ENCODE measurements around the gene PI4KA.
"Not testable (repeated sequence)": the region's sequence is repeated elsewhere in the genome, so short reads cannot be mapped to it uniquely, and the experiment has no call there.

Gene PI4KA

DNA sequence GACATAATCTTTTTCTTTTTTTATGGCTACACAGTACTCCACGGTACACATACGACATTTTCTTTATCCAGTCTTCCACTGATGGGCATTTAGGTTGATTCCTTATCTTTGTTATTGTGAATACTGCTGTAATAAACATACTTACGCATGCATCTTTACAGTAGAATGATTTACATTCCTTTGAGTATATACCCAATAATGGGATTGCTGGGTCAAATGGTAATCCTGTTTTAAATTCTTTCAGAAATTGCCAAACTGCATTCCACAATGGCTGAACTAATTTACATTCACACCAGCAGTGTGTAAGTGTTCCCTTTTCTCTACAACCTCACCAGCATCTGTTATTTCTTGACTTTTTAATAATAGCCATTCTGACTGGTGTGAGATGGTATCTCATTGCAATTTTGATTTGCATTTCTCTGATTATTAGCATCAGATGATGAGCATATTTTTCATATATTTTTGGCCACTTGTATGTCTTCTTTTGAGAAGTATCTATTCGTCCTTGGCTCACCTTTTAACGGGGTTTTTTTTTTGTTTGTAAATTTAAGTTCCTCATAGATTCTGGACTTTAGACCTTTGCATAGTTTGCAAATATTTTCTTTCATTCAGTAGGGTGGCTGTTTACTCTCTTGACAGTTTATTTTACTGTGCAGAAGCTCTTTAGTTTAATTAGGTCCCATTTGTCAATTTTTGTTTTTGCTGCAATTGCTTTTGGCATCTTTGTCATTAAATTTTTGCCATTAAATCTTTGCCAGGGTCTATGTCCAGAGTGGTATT is 32.0 kb downstream of the PI4KA start:
- 83 to 100% methylated on average over 1 to 2 of the region's 5 CpGs for WGBS, 2 experiments (ENCODE audit: insufficient coverage in 2 of 2)
- H3K4me3 ChIP-seq (ENCODE audit: extremely low read depth, insufficient read depth, low read length, poor library complexity, severe bottlenecking); H3K9me3 ChIP-seq (ENCODE audit: control insufficient read depth, low read length); H3K4me1 ChIP-seq (ENCODE audit: control insufficient read depth, insufficient read depth, low read length, poor library complexity, severe bottlenecking); H3K27ac ChIP-seq (ENCODE audit: low read depth, low read length, severe bottlenecking): not testable (repeated sequence)
- peaks cover 21% of the 10 kb centered on the region for H3K36me3 ChIP-seq (ENCODE audit: control insufficient read depth, insufficient read depth, low read length)

DNA sequence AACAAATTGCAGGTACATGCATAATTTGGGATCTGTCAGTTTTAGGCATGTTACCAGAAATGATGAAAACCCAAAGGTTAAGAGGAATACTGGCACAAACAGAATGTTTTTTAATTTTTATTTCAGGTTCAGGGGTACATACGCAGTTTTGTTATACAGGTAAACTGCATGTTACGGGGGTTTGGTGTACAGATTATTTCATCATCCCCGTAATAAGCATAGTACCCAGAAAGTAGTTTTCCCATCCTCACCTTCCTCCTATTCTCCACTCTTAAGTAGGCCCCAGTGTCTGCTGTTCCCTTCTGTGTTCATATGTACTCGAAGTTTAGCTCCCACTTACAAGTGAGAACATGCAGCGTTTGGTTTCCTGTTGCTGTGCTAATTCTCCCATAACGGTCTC is 33.0 kb downstream of the PI4KA start:
- Histone ChIP-seq H3K27ac (ENCODE audit: low read depth, low read length, severe bottlenecking) (no peak overlapping the region), H3K4me3 (ENCODE audit: extremely low read depth, insufficient read depth, low read length, poor library complexity, severe bottlenecking) (no peak overlapping the region), H3K4me1 (ENCODE audit: control insufficient read depth, insufficient read depth, low read length, poor library complexity, severe bottlenecking) (no peaks in the 10 kb centered on the region), H3K36me3 (ENCODE audit: control insufficient read depth, insufficient read depth, low read length) (peaks cover 21% of the 10 kb centered on the region), H3K9me3 (ENCODE audit: control insufficient read depth, low read length) (no peaks in the 10 kb centered on the region)
- 93 to 96% methylated on average over 4 to 6 of the region's 6 CpGs for WGBS, 2 experiments (ENCODE audit: insufficient coverage in 2 of 2)

DNA sequence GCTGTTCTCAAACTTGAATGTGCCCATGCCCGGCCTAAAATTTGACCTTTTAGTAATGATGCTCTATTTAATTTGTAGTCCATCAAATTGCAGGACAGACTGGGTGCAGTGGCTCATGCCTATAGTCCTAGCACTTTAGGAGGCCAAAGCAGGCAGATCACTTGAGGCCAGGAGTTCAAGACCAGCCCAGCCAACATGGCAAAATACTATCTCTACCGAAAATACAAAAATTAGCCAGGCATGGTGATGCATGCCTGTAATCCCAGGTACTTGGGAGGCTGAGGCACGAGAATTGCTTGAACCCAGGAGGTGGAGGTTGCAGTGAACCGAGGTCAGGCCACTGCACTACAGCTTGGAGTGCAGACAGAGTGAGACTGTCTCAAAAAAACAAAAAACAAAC is 33.4 kb downstream of the PI4KA start:
- H3K4me1 ChIP-seq (ENCODE audit: control insufficient read depth, insufficient read depth, low read length, poor library complexity, severe bottlenecking); H3K9me3 ChIP-seq (ENCODE audit: control insufficient read depth, low read length); H3K27ac ChIP-seq (ENCODE audit: low read depth, low read length, severe bottlenecking); H3K4me3 ChIP-seq (ENCODE audit: extremely low read depth, insufficient read depth, low read length, poor library complexity, severe bottlenecking): not testable (repeated sequence)
- peaks cover 19% of the 10 kb centered on the region for H3K36me3 ChIP-seq (ENCODE audit: control insufficient read depth, insufficient read depth, low read length)
- 93 to 100% methylated on average over 1 to 2 of the region's 4 CpGs for WGBS, 2 experiments (ENCODE audit: insufficient coverage in 2 of 2)

DNA sequence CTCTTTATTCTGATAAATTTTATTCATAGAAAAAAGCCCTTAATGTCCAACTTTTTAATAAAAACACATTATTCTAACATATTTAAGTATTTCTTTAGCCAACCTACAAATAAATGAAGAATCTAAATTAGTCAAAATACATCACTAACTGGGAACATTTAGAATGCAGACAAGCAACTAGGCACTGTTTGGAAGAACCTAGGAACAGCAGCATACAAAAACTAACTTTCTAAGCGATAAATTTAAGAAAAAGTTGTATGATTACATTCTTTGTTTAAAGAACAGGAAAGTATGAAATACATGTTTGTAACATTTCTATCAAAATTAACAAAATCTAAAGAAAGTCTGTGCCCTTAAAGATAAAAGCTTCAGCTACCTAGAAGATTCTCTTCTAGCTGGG is 35.3 kb downstream of the PI4KA start:
- WGBS, 2 experiments (ENCODE audit: insufficient coverage in 2 of 2), result no CpG with 5 or more reads among the region's 1 CpG
- H3K4me1 ChIP-seq (ENCODE audit: control insufficient read depth, insufficient read depth, low read length, poor library complexity, severe bottlenecking), result no peaks in the 10 kb centered on the region
- no peak overlapping the region for H3K27ac ChIP-seq (ENCODE audit: low read depth, low read length, severe bottlenecking)
- H3K9me3 ChIP-seq (ENCODE audit: control insufficient read depth, low read length), result no peaks in the 10 kb centered on the region
- no peak overlapping the region for H3K4me3 ChIP-seq (ENCODE audit: extremely low read depth, insufficient read depth, low read length, poor library complexity, severe bottlenecking)
- H3K36me3 ChIP-seq (ENCODE audit: control insufficient read depth, insufficient read depth, low read length), result peaks cover 34% of the 10 kb centered on the region

DNA sequence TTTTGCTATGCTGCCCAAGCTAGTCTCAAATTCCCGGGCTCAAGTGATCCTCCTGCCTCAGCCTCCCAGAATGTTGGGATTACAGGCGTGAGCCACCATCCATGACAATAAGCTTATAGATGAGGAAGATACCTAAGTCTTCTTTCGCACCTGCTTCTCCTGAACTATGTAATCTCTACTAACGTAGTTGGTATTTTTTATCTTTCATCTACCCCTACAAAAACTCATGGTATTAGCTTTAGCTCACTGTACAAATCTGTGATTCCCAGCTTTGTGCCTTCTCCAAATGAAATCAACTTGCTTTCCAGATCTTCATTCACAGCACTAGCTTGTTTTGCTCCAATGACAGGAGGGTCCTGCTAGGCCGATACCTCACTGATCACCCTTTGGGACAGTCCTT is 36.4 kb downstream of the PI4KA start:
- peaks cover 40% of the 10 kb centered on the region for H3K36me3 ChIP-seq (ENCODE audit: control insufficient read depth, insufficient read depth, low read length)
- no peak overlapping the region for H3K4me3 ChIP-seq (ENCODE audit: extremely low read depth, insufficient read depth, low read length, poor library complexity, severe bottlenecking)
- H3K9me3 ChIP-seq (ENCODE audit: control insufficient read depth, low read length), result no peaks in the 10 kb centered on the region
- 90 to 100% methylated on average over 3 to 5 of the region's 5 CpGs for WGBS, 2 experiments (ENCODE audit: insufficient coverage in 2 of 2)
- H3K27ac ChIP-seq (ENCODE audit: low read depth, low read length, severe bottlenecking), result no peak overlapping the region
- H3K4me1 ChIP-seq (ENCODE audit: control insufficient read depth, insufficient read depth, low read length, poor library complexity, severe bottlenecking), result no peaks in the 10 kb centered on the region

DNA sequence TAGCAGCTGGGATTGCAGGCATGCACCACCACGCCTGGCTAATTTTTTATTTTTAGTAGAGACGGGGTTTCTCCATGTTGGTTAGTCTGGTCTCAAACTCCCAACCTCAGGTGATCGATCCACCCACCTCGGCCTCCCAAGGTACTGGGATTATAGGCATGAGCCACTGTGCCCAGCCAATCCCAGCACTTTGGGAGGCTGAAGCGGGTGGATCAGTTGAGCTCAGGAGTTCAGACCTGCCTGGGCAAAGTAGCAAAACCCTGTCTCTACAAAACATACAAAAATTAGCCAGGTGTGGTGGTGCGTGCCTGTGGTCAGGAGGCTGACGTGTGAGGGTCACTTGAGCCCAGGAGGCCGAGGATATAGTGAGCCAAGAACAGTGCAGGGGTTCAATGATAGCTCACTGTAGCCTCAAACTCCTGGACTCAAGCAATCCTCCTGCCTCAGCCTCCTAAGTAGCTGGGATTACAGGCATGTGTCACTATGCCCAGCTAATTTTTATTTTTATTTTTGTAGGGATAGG is 36.8 kb downstream of the PI4KA start:
- H3K36me3 ChIP-seq (ENCODE audit: control insufficient read depth, insufficient read depth, low read length), result peaks cover 41% of the 10 kb centered on the region

DNA sequence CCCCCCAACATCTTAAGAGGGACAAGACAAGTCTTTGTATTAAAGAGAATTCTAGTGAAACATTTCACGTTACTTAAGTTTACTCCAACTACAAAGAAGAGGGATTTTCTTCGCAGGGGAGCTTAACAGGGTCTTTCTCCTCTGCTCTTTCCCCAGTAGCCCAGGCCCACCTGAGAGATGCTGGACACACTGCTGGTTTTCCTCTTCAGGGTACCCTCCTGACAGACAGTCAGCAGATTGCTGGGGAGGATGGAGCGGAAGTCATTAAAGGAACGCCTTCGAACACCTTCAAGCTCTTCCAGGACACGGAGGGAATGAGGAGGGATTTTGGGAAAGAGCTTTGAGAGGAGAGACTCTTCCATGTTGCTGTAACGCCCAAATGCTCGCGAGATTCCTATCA is 39.1 kb downstream of the PI4KA start:
- Histone ChIP-seq H3K36me3 (ENCODE audit: control insufficient read depth, insufficient read depth, low read length) (peaks cover 38% of the 10 kb centered on the region), H3K4me1 (ENCODE audit: control insufficient read depth, insufficient read depth, low read length, poor library complexity, severe bottlenecking) (no peaks in the 10 kb centered on the region), H3K27ac (ENCODE audit: low read depth, low read length, severe bottlenecking) (no peak overlapping the region), H3K4me3 (ENCODE audit: extremely low read depth, insufficient read depth, low read length, poor library complexity, severe bottlenecking) (no peak overlapping the region), H3K9me3 (ENCODE audit: control insufficient read depth, low read length) (no peaks in the 10 kb centered on the region)
- 93 to 98% methylated on average over 6 to 8 of the region's 9 CpGs for whole genome bisulfite sequencing, 2 experiments (ENCODE audit: insufficient coverage in 2 of 2)

More for the DNA sequence above, 36.8 kb downstream of the PI4KA start:
- H3K9me3 ChIP-seq (ENCODE audit: control insufficient read depth, low read length); H3K4me1 ChIP-seq (ENCODE audit: control insufficient read depth, insufficient read depth, low read length, poor library complexity, severe bottlenecking); H3K27ac ChIP-seq (ENCODE audit: low read depth, low read length, severe bottlenecking); H3K4me3 ChIP-seq (ENCODE audit: extremely low read depth, insufficient read depth, low read length, poor library complexity, severe bottlenecking): not testable (repeated sequence)
- WGBS, 2 experiments (ENCODE audit: insufficient coverage in 2 of 2), result 98 to 100% methylated on average over 6 of the region's 8 CpGs

DNA sequence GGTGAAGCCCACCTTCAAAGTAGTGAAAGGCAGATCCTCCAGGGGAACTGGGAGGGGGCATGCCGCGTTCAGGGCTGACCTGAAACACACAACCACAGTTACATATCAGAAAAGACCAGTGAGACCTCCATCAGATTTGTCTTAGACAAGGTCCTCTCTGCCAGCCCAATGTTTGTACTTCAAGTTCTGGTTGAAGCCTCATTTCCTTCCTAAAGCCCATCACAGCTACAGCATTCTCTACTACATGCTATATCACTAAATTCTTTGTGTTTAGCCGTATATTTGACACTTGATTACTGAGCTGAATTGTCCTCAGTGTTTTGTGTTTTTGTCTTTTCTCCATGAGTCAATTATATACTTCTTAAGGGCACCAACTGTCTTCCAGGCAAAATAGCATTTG is 40.1 kb downstream of the PI4KA start:
- Histone ChIP-seq H3K27ac (ENCODE audit: low read depth, low read length, severe bottlenecking) (no peak overlapping the region), H3K36me3 (ENCODE audit: control insufficient read depth, insufficient read depth, low read length) (peaks cover 45% of the 10 kb centered on the region), H3K4me1 (ENCODE audit: control insufficient read depth, insufficient read depth, low read length, poor library complexity, severe bottlenecking) (no peaks in the 10 kb centered on the region), H3K4me3 (ENCODE audit: extremely low read depth, insufficient read depth, low read length, poor library complexity, severe bottlenecking) (no peak overlapping the region), H3K9me3 (ENCODE audit: control insufficient read depth, low read length) (no peaks in the 10 kb centered on the region)
- WGBS, 2 experiments (ENCODE audit: insufficient coverage in 2 of 2), result 93% methylated on average over 2 of the region's 3 CpGs; no CpG with 5 or more reads in 1 of the 2 experiments

DNA sequence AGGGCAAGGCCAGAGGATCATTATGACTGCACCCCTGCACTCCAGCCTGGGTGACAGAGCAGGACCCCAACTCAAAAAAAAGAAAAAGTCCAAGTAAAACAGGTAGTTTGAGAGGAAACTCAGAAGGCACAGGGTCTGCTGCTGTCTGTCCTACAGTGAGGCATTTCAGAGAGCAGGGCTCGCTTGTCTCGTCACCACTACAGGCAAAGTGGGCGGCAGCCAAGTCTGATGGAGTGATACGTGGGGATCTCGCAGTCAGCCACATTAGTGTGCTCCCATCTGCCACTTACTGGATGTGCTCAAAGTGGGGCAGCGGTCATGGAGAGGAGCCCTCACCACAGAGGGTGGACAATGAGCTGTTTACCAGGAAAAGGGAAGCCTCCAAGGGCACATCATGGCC is 42.1 kb downstream of the PI4KA start:
- Histone ChIP-seq H3K27ac (ENCODE audit: low read depth, low read length, severe bottlenecking) (no peak overlapping the region), H3K9me3 (ENCODE audit: control insufficient read depth, low read length) (no peaks in the 10 kb centered on the region), H3K4me1 (ENCODE audit: control insufficient read depth, insufficient read depth, low read length, poor library complexity, severe bottlenecking) (no peaks in the 10 kb centered on the region), H3K36me3 (ENCODE audit: control insufficient read depth, insufficient read depth, low read length) (peaks cover 62% of the 10 kb centered on the region), H3K4me3 (ENCODE audit: extremely low read depth, insufficient read depth, low read length, poor library complexity, severe bottlenecking) (no peak overlapping the region)
- WGBS, 2 experiments (ENCODE audit: insufficient coverage in 2 of 2), result 95 to 98% methylated on average over 6 of the region's 6 CpGs

DNA sequence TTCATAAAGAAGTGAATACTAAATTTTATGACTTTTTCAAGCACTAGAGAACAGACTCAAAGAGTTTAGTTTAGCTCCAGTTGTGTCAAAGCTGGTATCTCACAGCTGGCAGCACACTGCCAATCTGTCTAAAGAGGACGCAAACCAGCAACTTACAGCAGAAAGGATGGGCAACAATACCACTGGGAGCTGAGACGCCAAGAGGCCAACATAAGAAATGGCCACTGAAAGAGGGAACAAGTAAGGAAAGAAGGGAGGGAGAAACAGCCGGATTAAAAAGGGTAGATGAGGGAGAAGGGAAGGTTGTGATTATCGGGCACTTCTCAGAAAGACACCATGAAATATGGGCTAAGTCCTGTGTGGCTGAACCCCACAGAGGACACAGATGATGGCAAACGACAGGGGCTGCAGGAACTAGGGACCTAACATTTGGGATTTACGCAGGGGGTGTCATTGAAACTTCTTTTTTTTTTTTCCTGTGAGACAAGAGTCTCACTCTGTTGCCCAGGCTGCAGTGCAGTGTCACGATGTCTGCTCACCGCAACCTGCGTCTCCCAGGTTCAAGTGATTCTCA is 43.0 kb downstream of the PI4KA start:
- 93% methylated on average over 8 to 9 of the region's 9 CpGs for WGBS, 2 experiments (ENCODE audit: insufficient coverage in 2 of 2)
- Histone ChIP-seq H3K27ac (ENCODE audit: low read depth, low read length, severe bottlenecking) (no peak overlapping the region), H3K4me1 (ENCODE audit: control insufficient read depth, insufficient read depth, low read length, poor library complexity, severe bottlenecking) (no peaks in the 10 kb centered on the region), H3K4me3 (ENCODE audit: extremely low read depth, insufficient read depth, low read length, poor library complexity, severe bottlenecking) (no peak overlapping the region), H3K36me3 (ENCODE audit: control insufficient read depth, insufficient read depth, low read length) (peaks cover 64% of the 10 kb centered on the region), H3K9me3 (ENCODE audit: control insufficient read depth, low read length) (no peaks in the 10 kb centered on the region)

DNA sequence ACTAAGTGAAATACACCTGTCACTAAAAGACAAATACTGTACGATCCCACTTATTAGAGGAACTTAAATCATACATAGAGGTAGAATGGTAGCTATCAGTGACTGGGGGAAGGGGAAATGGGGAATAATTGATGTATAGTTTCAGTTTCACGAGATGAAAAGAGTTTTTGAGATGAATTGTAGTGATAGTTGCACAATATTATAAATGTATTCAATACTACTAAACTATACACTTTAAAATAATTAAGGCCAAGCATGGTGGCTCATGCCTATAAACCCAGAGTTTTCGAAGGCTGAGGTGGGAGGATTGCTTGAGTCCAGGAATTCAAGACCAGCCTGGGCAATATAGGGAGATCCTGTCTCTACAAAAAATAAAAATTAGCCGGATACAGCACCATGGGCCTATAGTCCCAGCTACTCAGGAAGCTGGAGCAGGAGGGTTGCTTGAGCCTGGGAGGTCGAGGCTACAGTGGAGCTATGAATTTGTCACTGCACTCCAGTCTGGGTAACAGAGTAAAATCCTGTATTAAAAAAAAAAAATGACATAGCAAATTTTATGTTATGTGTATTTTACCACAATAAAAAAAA is 44.3 kb downstream of the PI4KA start:
- no peak overlapping the region for H3K27ac ChIP-seq (ENCODE audit: low read depth, low read length, severe bottlenecking)
- 100% methylated on average over 1 of the region's 5 CpGs for WGBS, 2 experiments (ENCODE audit: insufficient coverage in 2 of 2)
- no peaks in the 10 kb centered on the region for H3K4me1 ChIP-seq (ENCODE audit: control insufficient read depth, insufficient read depth, low read length, poor library complexity, severe bottlenecking)
- H3K36me3 ChIP-seq (ENCODE audit: control insufficient read depth, insufficient read depth, low read length), result peaks cover 65% of the 10 kb centered on the region
- H3K4me3 ChIP-seq (ENCODE audit: extremely low read depth, insufficient read depth, low read length, poor library complexity, severe bottlenecking), result no peak overlapping the region
- no peaks in the 10 kb centered on the region for H3K9me3 ChIP-seq (ENCODE audit: control insufficient read depth, low read length)

Measured in mesodermal cell (in vitro differentiated cells).